Measurements from ENCODE around the gene PCGF6. TPM values are rescaled to one million over a fixed set of nuclear protein-coding genes. Genes with fewer than 3 reads are reported as not detected.

PCGF6 gene
- total RNA-seq (2021) (17.3 to 19.2 TPM (median 17.9 TPM) in 3 replicates), Bru-seq, nascent RNA (percentile 68 among the genes with signal in this experiment)
- long read RNA-seq, experiment 1, transcript PCGF6-202 (10 exons, 2,230 nt) = major isoform, 74 of 92 reads
- long read RNA-seq, experiment 1, partial matches to known transcripts = 0 of 92 reads
- long read RNA-seq, experiment 1, other reads (novel, unspliced or antisense) = 13 of 92 reads
- long read RNA-seq, experiment 2, transcript PCGF6-202 (10 exons, 2,230 nt) = major isoform, 14 of 29 reads
- long read RNA-seq, experiment 2, partial matches to known transcripts = 4 of 29 reads
- long read RNA-seq, experiment 2, other reads (novel, unspliced or antisense) = 11 of 29 reads
- long read RNA-seq, experiment 3, transcript PCGF6-202 (10 exons, 2,230 nt) = major isoform, 44 of 55 reads
- long read RNA-seq, experiment 3, partial matches to known transcripts = 1 of 55 reads
- long read RNA-seq, experiment 3, other reads (novel, unspliced or antisense) = 8 of 55 reads

DNA sequence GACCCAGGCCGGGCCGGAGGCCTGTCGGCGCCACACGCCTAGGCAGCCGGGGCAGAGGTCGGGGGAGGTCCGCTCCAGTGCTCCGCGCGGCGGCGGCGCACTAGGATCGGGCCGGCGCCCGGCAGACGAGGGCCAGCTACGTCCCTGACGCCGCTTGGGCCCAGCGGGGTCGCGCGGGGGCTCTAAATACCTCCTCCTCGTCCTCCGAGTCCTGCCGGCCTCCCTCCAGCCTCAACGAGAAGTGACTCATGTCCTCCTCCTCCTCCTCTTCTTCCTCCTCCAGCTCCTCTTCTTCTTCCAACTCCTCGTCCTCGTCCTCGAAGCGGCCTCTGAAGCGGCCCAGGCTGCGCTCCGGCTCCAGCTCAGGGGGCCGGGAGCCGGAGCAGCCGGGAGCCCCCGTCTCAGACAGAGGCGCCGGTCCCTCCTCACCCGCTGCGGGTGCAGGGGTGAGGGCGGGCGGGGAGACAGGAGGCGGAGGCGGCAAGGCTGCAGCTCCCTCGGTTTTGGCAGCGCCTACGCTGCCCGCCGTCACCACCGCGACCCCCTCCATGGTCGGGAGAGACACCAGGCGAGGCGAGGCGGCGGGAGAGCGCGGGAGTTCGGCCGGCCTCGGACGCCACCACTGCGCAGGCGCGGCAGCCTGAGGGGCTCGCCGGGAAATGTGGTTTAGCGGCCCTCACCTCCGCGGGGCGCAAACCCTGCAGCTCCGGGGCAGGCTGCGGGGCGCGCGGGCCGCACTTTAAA, at the start of gene PCGF6:
PCGF6 (minus strand) TSS at position 624 of the 744 bp plus-strand sequence; CDS start at position 550, 74 bp downstream.
- peaks cover 19% of the 10 kb centered on the region for H3K36me3 Mint-ChIP-seq
- H3K9me3 Mint-ChIP-seq = no peaks in the 10 kb centered on the region
- peak within 1 kb of the TSS; percentile 87 for H3K4me3 Mint-ChIP-seq
- peak within 1 kb of the TSS; percentile 80 for H3K27ac Mint-ChIP-seq
- ATAC-seq = peak; percentile 93
- POLR2A ChIA-PET = interaction anchor here (0.6 to 1.3 kb wide), 4 partner anchors 8 to 441 kb away, joined by 3 to 6 read pairs (median 4); partner anchors contain the start of gene TAF5
- no peaks in the 10 kb centered on the region for H3K27me3 Mint-ChIP-seq (ENCODE audit: low read depth)
- H3K4me1 Mint-ChIP-seq = peaks cover 10% of the 10 kb centered on the region
- CTCF ChIA-PET = interaction anchor here (0.8 to 1.6 kb wide), 5 partner anchors 51 to 135 kb away, joined by 3 to 6 read pairs (median 4); no protein-coding TSS in a partner anchor
- peak; percentile 93 for DNase-seq (ENCODE audit: low spot score)
- TF ChIP-seq, protein P1, sequence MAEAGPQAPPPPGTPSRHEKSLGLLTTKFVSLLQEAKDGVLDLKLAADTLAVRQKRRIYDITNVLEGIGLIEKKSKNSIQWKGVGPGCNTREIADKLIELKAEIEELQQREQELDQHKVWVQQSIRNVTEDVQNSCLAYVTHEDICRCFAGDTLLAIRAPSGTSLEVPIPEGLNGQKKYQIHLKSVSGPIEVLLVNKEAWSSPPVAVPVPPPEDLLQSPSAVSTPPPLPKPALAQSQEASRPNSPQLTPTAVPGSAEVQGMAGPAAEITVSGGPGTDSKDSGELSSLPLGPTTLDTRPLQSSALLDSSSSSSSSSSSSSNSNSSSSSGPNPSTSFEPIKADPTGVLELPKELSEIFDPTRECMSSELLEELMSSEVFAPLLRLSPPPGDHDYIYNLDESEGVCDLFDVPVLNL (CRISPR knock-in tag; IDR thresholded peaks at IDR 0.05; ENCODE audit: borderline replicate concordance, low read depth) = no peak
- TF ChIP-seq CDX4 (CRISPR knock-in tag; IDR thresholded peaks at IDR 0.05; ENCODE audit: borderline replicate concordance) (no peak), E2F1 (CRISPR knock-in tag; IDR thresholded peaks at IDR 0.05) (no peak; the same call in 1 of the 2 replicates), SMAD4 (CRISPR knock-in tag; IDR thresholded peaks at IDR 0.05) (no peak), HMGA2 (CRISPR knock-in tag; IDR thresholded peaks at IDR 0.05) (no peak), RELA (CRISPR knock-in tag; IDR thresholded peaks at IDR 0.05; ENCODE audit: borderline replicate concordance) (no peak), MXD4 (CRISPR knock-in tag; IDR thresholded peaks at IDR 0.05; ENCODE audit: borderline replicate concordance) (no peak), EMX1 (CRISPR knock-in tag; IDR thresholded peaks at IDR 0.05) (no peak), AR (CRISPR knock-in tag; IDR thresholded peaks at IDR 0.05) (no peak), NR3C1 (CRISPR knock-in tag; conservative IDR thresholded peaks at IDR 0.05; ENCODE audit: low read depth) (no peak), FOXK1 (CRISPR knock-in tag; IDR thresholded peaks at IDR 0.05) (0 out of 2 replicates have a peak, but pooled peaks have one; percentile 28), ZNF671 (CRISPR knock-in tag; IDR thresholded peaks at IDR 0.05) (no peak), ZNF121 (CRISPR knock-in tag; IDR thresholded peaks at IDR 0.05) (no peak), FOXP4 (CRISPR knock-in tag; IDR thresholded peaks at IDR 0.05) (no peak), NFE2L1 (CRISPR knock-in tag; IDR thresholded peaks at IDR 0.05) (peak; percentile 24; the same call in 1 of the 2 replicates), ZNF138 (CRISPR knock-in tag; conservative IDR thresholded peaks at IDR 0.05) (no peak), ATF1 (CRISPR knock-in tag; IDR thresholded peaks at IDR 0.05) (no peak)
- TF ChIP-seq, protein P2, sequence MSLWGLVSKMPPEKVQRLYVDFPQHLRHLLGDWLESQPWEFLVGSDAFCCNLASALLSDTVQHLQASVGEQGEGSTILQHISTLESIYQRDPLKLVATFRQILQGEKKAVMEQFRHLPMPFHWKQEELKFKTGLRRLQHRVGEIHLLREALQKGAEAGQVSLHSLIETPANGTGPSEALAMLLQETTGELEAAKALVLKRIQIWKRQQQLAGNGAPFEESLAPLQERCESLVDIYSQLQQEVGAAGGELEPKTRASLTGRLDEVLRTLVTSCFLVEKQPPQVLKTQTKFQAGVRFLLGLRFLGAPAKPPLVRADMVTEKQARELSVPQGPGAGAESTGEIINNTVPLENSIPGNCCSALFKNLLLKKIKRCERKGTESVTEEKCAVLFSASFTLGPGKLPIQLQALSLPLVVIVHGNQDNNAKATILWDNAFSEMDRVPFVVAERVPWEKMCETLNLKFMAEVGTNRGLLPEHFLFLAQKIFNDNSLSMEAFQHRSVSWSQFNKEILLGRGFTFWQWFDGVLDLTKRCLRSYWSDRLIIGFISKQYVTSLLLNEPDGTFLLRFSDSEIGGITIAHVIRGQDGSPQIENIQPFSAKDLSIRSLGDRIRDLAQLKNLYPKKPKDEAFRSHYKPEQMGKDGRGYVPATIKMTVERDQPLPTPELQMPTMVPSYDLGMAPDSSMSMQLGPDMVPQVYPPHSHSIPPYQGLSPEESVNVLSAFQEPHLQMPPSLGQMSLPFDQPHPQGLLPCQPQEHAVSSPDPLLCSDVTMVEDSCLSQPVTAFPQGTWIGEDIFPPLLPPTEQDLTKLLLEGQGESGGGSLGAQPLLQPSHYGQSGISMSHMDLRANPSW (CRISPR knock-in tag; conservative IDR thresholded peaks at IDR 0.05; ENCODE audit: low read depth) = no peak
- TF ChIP-seq, protein P3, sequence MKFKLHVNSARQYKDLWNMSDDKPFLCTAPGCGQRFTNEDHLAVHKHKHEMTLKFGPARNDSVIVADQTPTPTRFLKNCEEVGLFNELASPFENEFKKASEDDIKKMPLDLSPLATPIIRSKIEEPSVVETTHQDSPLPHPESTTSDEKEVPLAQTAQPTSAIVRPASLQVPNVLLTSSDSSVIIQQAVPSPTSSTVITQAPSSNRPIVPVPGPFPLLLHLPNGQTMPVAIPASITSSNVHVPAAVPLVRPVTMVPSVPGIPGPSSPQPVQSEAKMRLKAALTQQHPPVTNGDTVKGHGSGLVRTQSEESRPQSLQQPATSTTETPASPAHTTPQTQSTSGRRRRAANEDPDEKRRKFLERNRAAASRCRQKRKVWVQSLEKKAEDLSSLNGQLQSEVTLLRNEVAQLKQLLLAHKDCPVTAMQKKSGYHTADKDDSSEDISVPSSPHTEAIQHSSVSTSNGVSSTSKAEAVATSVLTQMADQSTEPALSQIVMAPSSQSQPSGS (CRISPR knock-in tag; IDR thresholded peaks at IDR 0.05; ENCODE audit: borderline replicate concordance, low read depth) = no peak
- TF ChIP-seq, protein P4, sequence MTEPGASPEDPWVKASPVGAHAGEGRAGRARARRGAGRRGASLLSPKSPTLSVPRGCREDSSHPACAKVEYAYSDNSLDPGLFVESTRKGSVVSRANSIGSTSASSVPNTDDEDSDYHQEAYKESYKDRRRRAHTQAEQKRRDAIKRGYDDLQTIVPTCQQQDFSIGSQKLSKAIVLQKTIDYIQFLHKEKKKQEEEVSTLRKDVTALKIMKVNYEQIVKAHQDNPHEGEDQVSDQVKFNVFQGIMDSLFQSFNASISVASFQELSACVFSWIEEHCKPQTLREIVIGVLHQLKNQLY (CRISPR knock-in tag; IDR thresholded peaks at IDR 0.05) = no peak
